ENCODE data around the gene OSBPL3.
A peak's percentile ranks its signal among the peaks of the same experiment; 100 is the strongest.
"Not testable (repeated sequence)": the region's sequence is repeated elsewhere in the genome, so short reads cannot be mapped to it uniquely, and the experiment has no call there.

The OSBPL3 gene

GRCh38 chr7:24979863-24980533 lies at the start of gene OSBPL3:
TSS of gene OSBPL3 (minus strand) at chr7:24980178. CDS start at chr7:24892472, 87,706 bp downstream.
- DNase-seq (ENCODE audit: low read depth), result peak; percentile 94

GRCh38 chr7:25029075-25029474 lies 49.1 kb upstream of the OSBPL3 start:
- no peak for DNase-seq (ENCODE audit: low read depth)

GRCh38 chr7:25028370-25029021 lies 48.5 kb upstream of the OSBPL3 start:
- peak; percentile 70 for DNase-seq (ENCODE audit: low read depth)

- DNase-seq (ENCODE audit: low read depth), result no peak
Measured at GRCh38 chr7:25026156-25026555, 46.2 kb upstream of the OSBPL3 start.

GRCh38 chr7:25025218-25025671 lies 45.3 kb upstream of the OSBPL3 start:
- DNase-seq (ENCODE audit: low read depth), result peak; percentile 45

GRCh38 chr7:25024066-25024465 lies 44.1 kb upstream of the OSBPL3 start:
- DNase-seq (ENCODE audit: low read depth), result no peak

- not testable (repeated sequence) for DNase-seq (ENCODE audit: low read depth)
Measured at GRCh38 chr7:25017671-25018070, 37.7 kb upstream of the OSBPL3 start.

- peak; percentile 86 for DNase-seq (ENCODE audit: low read depth)
Measured at GRCh38 chr7:25014756-25015155, 34.8 kb upstream of the OSBPL3 start.

GRCh38 chr7:25012710-25013109 lies 32.7 kb upstream of the OSBPL3 start:
- peak; percentile 42 for DNase-seq (ENCODE audit: low read depth)

- DNase-seq (ENCODE audit: low read depth), result no peak
Measured at GRCh38 chr7:25012254-25012653, 32.3 kb upstream of the OSBPL3 start.

- DNase-seq (ENCODE audit: low read depth), result peak; percentile 92
Measured at GRCh38 chr7:25009257-25009656, 29.3 kb upstream of the OSBPL3 start.

GRCh38 chr7:25007668-25008067 lies 27.7 kb upstream of the OSBPL3 start:
- no peak for DNase-seq (ENCODE audit: low read depth)

GRCh38 chr7:25006276-25006675 lies 26.3 kb upstream of the OSBPL3 start:
- no peak for DNase-seq (ENCODE audit: low read depth)

- no peak for DNase-seq (ENCODE audit: low read depth)
Measured at GRCh38 chr7:25005658-25006057, 25.7 kb upstream of the OSBPL3 start.

- DNase-seq (ENCODE audit: low read depth), result peak; percentile 32
Measured at GRCh38 chr7:25002786-25003185, 22.8 kb upstream of the OSBPL3 start.

GRCh38 chr7:24995466-24995865 lies 15.5 kb upstream of the OSBPL3 start:
- DNase-seq (ENCODE audit: low read depth), result no peak

- DNase-seq (ENCODE audit: low read depth), result no peak
Measured at GRCh38 chr7:24992314-24992713, 12.3 kb upstream of the OSBPL3 start.

GRCh38 chr7:24991353-24991752 lies 11.4 kb upstream of the OSBPL3 start:
- DNase-seq (ENCODE audit: low read depth), result no peak

- DNase-seq (ENCODE audit: low read depth), result no peak
Measured at GRCh38 chr7:24987331-24987842, 7.4 kb upstream of the OSBPL3 start.

GRCh38 chr7:24982917-24983316 lies 2.9 kb upstream of the OSBPL3 start:
- no peak for DNase-seq (ENCODE audit: low read depth)

GRCh38 chr7:24981171-24981951 lies 1.4 kb upstream of the OSBPL3 start:
- peak; percentile 43 for DNase-seq (ENCODE audit: low read depth)

- no peak for DNase-seq (ENCODE audit: low read depth)
Measured at GRCh38 chr7:24980534-24981170, 674 bp upstream of the OSBPL3 start.
